ENCODE results near the gene CFAP299. TPM values are rescaled to one million over a fixed set of nuclear protein-coding genes. Genes with fewer than 3 reads are reported as not detected.
A peak's percentile ranks its signal among the peaks of the same experiment; 100 is the strongest.

CFAP299 gene
- total and polyA plus RNA-seq, 9 of the 15 experiments (the other 6 are each of a cell fraction or from before 2014, with no cell fraction given): 0.09 to 3.0 (median 0.76) TPM

DNA sequence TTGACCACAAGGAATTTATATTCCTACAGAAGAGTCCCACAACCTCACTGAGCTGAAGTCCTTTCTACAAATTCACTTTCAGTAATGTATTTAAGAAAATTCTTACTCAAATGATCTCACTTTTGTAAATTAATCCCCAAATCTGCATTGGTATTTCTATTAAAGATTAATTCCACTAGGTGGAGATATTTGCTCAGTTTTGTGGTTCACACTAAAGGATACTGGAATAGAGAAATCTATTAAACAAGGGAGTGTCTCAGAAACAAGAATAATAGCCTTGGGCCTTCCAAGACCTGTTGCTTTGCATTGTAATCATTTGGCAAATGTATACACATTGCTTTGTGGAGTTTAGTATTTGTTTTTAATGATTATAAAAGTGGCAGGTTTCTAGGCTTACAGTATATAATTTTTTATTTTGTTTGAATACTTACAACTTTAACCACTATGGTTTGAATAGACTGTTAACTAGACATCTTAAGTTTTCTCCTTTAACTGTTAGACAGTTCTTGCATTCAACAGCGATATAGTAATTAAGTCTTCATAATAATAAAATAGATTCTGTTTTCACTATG, 25.9 kb downstream of the CFAP299 start:
- Histone ChIP-seq H4K20me1 (replicated peaks; ENCODE audit: control insufficient read depth, insufficient read depth, low read length) (no peaks in the 10 kb centered on the region), H3K9me3 (replicated peaks; ENCODE audit: control insufficient read depth, insufficient read depth, low read depth, low read length) (no peaks in the 10 kb centered on the region), H3K36me3 (ENCODE audit: control insufficient read depth, insufficient read depth, low read length) (no peaks in the 10 kb centered on the region), H3K9me1 (ENCODE audit: control insufficient read depth, insufficient read depth, low read length) (no peaks in the 10 kb centered on the region), H2AFZ (ENCODE audit: low read depth, low read length) (no peak overlapping the region), H3K27me3 (ENCODE audit: control insufficient read depth in 2 of 2, insufficient read depth in 2 of 2, low read length in 2 of 2) (no peaks in the 10 kb centered on the region), H3K4me3 (no peak overlapping the region), H3K27ac (ENCODE audit: extremely low read depth, low read depth, low read length) (no peak overlapping the region), H3K4me1 (replicated peaks in 1 of 2; ENCODE audit: control insufficient read depth in 2 of 2, insufficient read depth in 2 of 2, low read length in 2 of 2) (no peaks in the 10 kb centered on the region), H3K9ac (ENCODE audit: insufficient read depth in 1 of 2, low read depth in 2 of 2, low read length in 2 of 2) (no peak overlapping the region), H3K79me2 (ENCODE audit: control insufficient read depth, insufficient read depth, low read length) (no peaks in the 10 kb centered on the region), H3K4me2 (ENCODE audit: insufficient read depth, low read length) (no peak overlapping the region)
- intact Hi-C loops (cut with micrococcal nuclease): loop anchor here (5.0 to 10.0 kb wide), 4 partner anchors 123 to 1409 kb away; no protein-coding TSS in a partner anchor
- DNase-seq (ENCODE audit: extremely low read depth in 1 of 4, low spot score in 3 of 4): peak in 2 of 4 experiments; percentile 13 to 17
- no peak for ATAC-seq
- FAIRE-seq: no peak
- ChIA-PET POLR2A (no interaction called here), CTCF (ENCODE audit: low intra/inter-chr PET ratio) (interaction anchor here (1.0 to 1.1 kb wide), 3 partner anchors 141 to 679 kb away, joined by 3 to 4 read pairs (median 4); no protein-coding TSS in a partner anchor)
- no TSS peak for BruUV-seq (replicated peaks)
- WGBS (ENCODE audit: insufficient coverage, low coverage, missing lambda C conversion rate): 5% methylated on average over 1 of the region's 1 CpG
- in situ Hi-C loops (cut with MboI): loop anchor here (10.0 to 25.0 kb wide), 2 partner anchors 426 to 993 kb away; no protein-coding TSS in a partner anchor
- TF ChIP-seq DDX20 (tag; IDR thresholded peaks at IDR 0.05; ENCODE audit: low read depth) (no peak), SMC3 (conservative IDR thresholded peaks at IDR 0.05; ENCODE audit: insufficient read depth, low read depth, low read length) (peak; percentile 30; the same call in 1 of the 2 replicates), RAD21 (CRISPR knock-in tag; conservative IDR thresholded peaks at IDR 0.05 in 1 of 2, IDR thresholded peaks at IDR 0.05 in 1 of 2) (peak; percentile 63 to 78), KLF6 (CRISPR knock-in tag; IDR thresholded peaks at IDR 0.05; ENCODE audit: borderline replicate concordance) (no peak)
- TF ChIP-seq, protein P1, sequence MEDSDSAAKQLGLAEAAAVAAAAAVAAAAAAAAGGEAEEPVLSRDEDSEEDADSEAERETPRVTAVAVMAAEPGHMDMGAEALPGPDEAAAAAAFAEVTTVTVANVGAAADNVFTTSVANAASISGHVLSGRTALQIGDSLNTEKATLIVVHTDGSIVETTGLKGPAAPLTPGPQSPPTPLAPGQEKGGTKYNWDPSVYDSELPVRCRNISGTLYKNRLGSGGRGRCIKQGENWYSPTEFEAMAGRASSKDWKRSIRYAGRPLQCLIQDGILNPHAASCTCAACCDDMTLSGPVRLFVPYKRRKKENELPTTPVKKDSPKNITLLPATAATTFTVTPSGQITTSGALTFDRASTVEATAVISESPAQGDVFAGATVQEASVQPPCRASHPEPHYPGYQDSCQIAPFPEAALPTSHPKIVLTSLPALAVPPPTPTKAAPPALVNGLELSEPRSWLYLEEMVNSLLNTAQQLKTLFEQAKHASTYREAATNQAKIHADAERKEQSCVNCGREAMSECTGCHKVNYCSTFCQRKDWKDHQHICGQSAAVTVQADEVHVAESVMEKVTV (CRISPR knock-in tag; IDR thresholded peaks at IDR 0.05): 0 out of 2 replicates have a peak, but pooled peaks have one; percentile 52
- TF ChIP-seq, protein P2, sequence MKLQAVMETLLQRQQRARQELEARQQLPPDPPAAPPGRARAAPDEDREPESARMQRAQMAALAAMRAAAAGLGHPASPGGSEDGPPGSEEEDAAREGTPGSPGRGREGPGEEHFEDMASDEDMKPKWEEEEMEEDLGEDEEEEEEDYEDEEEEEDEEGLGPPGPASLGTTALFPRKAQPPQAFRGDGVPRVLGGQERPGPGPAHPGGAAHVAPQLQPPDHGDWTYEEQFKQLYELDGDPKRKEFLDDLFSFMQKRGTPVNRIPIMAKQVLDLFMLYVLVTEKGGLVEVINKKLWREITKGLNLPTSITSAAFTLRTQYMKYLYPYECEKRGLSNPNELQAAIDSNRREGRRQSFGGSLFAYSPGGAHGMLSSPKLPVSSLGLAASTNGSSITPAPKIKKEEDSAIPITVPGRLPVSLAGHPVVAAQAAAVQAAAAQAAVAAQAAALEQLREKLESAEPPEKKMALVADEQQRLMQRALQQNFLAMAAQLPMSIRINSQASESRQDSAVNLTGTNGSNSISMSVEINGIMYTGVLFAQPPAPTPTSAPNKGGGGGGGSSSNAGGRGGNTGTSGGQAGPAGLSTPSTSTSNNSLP (IDR thresholded peaks at IDR 0.05; ENCODE audit: borderline replicate concordance, low read depth, low read length): peak; percentile 24; the same call in 1 of the 2 replicates
- TF ChIP-seq, protein P3, sequence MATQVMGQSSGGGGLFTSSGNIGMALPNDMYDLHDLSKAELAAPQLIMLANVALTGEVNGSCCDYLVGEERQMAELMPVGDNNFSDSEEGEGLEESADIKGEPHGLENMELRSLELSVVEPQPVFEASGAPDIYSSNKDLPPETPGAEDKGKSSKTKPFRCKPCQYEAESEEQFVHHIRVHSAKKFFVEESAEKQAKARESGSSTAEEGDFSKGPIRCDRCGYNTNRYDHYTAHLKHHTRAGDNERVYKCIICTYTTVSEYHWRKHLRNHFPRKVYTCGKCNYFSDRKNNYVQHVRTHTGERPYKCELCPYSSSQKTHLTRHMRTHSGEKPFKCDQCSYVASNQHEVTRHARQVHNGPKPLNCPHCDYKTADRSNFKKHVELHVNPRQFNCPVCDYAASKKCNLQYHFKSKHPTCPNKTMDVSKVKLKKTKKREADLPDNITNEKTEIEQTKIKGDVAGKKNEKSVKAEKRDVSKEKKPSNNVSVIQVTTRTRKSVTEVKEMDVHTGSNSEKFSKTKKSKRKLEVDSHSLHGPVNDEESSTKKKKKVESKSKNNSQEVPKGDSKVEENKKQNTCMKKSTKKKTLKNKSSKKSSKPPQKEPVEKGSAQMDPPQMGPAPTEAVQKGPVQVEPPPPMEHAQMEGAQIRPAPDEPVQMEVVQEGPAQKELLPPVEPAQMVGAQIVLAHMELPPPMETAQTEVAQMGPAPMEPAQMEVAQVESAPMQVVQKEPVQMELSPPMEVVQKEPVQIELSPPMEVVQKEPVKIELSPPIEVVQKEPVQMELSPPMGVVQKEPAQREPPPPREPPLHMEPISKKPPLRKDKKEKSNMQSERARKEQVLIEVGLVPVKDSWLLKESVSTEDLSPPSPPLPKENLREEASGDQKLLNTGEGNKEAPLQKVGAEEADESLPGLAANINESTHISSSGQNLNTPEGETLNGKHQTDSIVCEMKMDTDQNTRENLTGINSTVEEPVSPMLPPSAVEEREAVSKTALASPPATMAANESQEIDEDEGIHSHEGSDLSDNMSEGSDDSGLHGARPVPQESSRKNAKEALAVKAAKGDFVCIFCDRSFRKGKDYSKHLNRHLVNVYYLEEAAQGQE (IDR thresholded peaks at IDR 0.05; ENCODE audit: borderline replicate concordance): peak; percentile 36; the same call in 1 of the 2 replicates
- TF ChIP-seq, protein P3 (CRISPR knock-in tag; IDR thresholded peaks at IDR 0.05; ENCODE audit: low read depth): no peak

All from K562 (cell line).